Stimulated activated CD4-positive, alpha-beta T cell treated with anti-CD3 and anti-CD28 coated beads, Interleukin-15, amount 100 ng/mL, for 48 hours (primary cell): ENCODE measurements around the gene DIAPH3.

Experiments
- DNase-seq, 2 donors: peaks; one replicate each; pipeline ENCODE4 v3.0.0-alpha.2; 2020; ENCODE audit warnings: low read depth in 2 of 2

The DIAPH3 gene

GRCh38 chr13:59674616-59675015, 489.1 kb downstream of the DIAPH3 start:
- no peak for DNase-seq

- no peak for DNase-seq
These were observed 490.4 kb downstream of the DIAPH3 start for GRCh38 chr13:59673286-59673685.

- no peak for DNase-seq
These were observed 491.3 kb downstream of the DIAPH3 start for GRCh38 chr13:59672445-59672844.

- DNase-seq, result no peak
These were observed 491.8 kb downstream of the DIAPH3 start for GRCh38 chr13:59671881-59672280.

DNA sequence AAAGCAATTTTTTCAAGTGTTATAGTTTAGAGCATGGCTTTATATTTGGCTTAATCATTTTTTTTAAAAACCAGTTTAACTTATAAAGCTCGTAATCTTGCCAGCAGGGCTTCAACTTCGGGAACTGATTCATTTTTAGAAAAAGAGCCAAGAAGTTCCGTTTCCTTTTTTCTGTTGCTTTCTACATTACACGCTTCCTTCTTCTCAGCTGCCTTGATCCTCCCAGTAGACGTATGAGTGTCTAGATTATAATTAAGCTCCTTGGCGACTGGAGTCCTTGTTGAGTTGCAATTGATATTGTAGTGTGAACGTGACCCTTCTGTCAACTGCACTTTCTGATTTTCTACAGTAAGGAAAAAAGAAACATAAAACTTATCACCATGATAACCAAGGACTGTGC, 497.2 kb downstream of the DIAPH3 start:
- DNase-seq, result no peak

DNA sequence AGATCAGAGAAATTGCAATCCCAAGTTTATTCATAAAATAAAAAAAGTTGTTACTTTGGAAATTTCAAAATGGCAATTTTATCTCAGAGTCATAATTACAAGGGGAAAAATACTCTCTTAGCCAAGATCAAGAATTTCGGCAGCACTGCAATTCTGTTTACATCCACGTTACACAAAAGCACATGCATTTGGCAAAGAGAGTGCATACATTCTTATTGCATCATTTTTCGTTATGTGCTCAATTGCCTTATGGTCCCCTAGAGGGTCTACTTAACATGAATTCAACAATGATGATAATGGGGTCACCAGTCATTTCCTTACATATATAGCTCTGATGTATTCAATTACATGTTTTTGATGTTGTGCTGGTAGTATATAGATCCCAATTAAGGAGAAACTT, 498.0 kb downstream of the DIAPH3 start:
- no peak for DNase-seq

DNA sequence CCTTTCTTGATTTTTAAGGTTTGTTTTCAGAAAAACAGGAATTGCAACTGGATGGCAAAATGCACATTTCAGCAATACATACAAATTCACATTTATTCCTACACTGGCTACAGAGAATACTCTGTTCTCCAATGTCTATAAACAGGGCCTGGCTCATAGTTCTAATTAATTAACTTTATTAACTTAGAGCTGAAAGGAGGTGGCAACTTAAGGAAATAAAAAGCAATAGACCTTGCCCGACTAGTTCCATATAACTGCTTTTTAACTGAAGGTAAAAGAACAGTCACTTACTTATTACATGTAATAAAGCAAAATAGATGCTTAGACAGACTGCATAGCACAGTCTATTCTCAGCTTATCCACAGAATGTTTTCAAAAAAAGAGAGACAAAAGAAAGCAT, 498.5 kb downstream of the DIAPH3 start:
- DNase-seq, result no peak

DNA sequence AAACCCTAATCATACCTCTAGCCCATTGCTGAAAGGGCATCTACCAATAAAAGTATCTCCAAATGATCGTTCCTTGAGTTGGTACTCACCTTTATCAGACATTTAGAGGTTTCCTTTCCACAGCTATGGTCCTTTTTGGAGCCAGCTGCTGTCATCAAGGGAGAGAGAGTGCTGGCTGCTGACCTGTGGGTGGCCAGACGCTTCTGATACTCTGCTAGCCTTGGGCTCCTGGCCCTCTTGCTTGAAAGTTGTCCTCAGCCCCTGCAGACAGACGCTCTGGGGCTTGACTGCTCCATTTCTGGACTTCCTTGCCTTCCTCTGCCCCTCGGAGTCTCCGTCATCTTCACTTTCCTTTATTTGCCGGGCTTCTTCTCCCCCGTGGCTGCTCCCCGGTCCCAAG, 499.1 kb downstream of the DIAPH3 start:
- no peak for DNase-seq

DNA sequence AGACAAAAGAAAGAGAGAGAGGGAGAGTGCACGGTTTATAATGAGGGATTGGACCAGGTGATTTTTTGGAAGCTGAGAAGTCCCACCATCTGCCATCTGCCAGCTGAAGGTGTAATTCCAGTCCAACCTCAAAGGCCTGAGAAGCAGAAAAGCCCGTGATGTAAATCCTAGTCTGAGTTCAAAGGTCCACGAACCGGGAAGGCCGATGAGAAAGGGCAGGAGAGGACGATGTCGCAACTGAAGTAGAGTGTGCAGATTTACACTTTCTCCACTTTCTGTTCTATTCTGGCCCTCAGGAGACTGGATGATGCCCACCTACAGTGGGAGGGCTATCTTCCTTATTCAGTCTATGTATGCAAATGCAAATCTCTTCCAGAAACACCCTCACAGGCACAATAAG, 500.0 kb downstream of the DIAPH3 start:
- no peak for DNase-seq

- DNase-seq, result no peak
These were observed 503.1 kb downstream of the DIAPH3 start for GRCh38 chr13:59660582-59660981.

DNA sequence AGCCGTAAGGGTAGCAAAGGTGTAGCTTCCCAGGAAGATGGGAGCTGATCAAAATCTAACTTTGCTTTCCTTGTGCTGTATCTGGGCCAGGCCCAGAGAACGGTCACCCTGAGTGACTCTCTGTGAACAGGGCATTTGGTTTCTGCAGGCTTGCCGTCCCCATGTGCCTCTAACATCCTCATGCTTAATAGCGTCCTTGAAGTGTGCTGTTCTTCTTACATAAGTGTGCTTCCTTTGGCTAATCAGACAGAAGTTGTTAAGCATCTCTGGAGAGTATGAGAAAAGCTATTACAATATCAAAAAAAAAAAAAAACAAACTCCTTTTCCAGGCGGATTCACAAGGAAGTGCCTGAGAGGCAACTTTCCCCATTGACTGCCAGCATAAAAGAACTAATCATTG, 503.7 kb downstream of the DIAPH3 start:
- DNase-seq, result no peak

DNA sequence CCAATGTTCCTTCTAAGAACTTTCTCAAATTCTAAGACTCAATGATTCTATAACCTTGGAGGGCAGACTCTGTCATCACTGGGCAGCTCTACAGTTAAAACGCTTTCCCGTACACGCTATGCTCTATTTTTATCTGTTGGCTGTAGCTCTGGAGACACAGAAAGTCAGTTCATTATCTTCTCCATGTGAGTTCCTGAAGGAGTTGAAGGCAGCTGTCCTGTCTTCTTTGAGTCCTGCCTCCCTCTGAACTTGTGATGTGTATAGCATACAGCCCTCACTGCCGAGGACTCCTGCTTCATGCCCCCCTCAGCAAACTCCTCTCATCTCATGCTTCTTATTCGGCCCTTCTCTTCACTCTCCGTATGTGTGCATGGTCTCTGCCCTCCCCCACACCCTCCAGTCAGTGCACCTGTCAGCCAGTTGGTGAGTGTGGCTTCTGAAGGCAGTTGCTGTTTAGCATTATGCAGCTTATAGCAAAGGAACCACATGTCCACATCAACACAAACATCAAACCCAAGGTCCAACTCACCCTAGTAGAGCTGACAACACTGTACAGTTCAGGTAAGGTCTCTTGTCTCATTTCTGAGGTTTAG, 504.9 kb downstream of the DIAPH3 start:
- no peak for DNase-seq

DNA sequence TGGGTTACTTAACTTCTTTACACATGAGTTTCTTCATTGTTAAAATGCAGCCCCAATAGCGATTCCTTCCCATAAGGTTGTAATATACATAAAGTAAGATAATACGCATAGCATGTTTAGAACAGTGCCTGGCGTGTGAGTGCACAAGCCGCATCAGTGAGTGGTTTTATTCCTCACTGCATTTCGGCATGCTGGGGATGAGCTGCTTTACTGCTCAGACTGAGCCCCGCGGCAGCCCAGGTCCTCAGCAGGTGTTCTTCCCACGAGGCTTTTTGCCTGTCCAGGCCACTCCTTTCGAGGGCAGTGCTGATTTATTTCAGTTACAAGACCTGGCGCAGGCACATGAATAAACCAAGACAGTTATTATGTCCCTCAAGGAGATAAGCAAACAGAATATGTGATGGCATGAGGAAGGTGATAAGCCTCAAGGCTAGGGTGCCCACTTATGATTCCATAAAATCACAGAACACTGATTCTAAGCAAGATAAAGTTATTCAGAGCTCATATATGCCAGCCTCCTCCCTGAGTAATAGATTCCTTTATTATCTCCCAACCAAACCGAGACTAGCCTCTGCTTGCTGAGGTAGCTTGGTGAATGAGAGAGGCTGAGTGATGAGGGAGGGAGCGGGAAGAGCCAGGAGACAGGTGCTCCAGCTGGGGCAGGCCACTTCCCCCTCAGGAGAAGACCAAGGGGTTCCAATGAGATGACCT, 505.5 kb downstream of the DIAPH3 start:
- DNase-seq, result no peak

DNA sequence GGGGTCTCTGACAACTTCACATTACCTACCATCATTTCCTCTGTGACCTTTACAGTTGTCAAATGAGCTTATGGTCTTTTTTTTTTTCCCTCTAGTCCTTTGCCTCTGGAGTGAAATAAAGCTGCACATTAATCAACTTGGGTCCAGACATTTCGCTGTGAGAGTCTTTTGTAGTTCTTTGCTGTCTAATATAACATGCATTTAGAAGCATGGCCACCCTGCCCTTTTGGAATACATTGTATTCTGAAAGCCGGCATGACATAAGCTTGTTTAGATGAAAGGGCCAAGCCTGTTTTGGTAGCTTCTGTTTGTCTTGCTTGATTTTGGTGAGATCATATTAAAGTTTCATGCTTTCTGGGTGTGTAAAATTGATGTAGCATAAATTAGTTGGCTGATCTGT, 509.8 kb downstream of the DIAPH3 start:
- DNase-seq, result no peak

GRCh38 chr13:59651479-59651878, 512.2 kb downstream of the DIAPH3 start:
- DNase-seq, result no peak

GRCh38 chr13:59643906-59644626, 519.7 kb downstream of the DIAPH3 start:
- no peak for DNase-seq

- DNase-seq, result no peak
These were observed 520.3 kb downstream of the DIAPH3 start for GRCh38 chr13:59643364-59643841.

GRCh38 chr13:59641817-59642216, 521.9 kb downstream of the DIAPH3 start:
- no peak for DNase-seq

DNA sequence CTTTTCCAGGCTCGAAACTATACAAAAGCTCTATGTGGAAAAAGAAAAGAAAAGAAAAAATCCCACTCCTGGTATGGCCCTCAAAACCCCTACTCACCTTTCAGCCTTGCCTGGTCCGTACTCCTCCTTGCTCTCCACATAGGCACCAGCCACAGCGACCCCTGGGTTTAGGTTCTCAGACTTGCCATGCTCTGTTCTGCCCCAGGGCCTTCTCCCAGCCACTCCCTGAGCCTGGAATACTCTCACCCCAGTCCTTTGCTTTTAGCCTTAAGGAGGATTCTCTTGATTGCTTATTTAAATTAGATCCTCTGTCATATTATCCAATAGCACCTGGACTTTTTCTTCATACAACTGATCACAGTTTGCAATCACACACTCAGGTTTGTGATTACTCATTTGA, 522.5 kb downstream of the DIAPH3 start:
- no peak for DNase-seq

DNA sequence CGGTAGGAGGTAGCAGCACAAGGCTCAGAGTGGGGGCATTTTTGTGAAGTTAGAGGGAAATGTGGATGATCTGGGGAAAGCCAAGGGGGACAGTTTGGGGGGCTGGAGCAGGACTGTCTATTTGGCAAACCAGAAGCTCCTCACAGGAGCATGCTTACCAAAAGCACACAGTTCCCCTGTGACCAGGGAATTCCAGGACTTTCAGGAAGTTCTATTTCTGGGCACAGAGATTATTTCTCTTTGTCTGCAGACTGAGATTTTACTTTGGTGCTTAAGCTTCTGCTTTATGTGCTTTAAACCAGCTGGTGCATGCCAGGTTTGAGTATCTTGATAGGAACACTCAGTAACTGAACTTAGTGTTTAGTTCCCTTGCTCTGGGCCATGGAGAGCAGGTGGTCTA, 525.3 kb downstream of the DIAPH3 start:
- no peak for DNase-seq

GRCh38 chr13:59635589-59635988, 528.1 kb downstream of the DIAPH3 start:
- DNase-seq, result no peak

GRCh38 chr13:59633290-59633689, 530.4 kb downstream of the DIAPH3 start:
- no peak for DNase-seq

- DNase-seq, result no peak
These were observed 532.5 kb downstream of the DIAPH3 start for GRCh38 chr13:59631271-59631670.
